B cell (primary cell): ENCODE results near the gene INF2. TPM values are rescaled to one million over a fixed set of nuclear protein-coding genes. Genes with fewer than 3 reads are reported as not detected.

Experiments used
- ATAC-seq: fragments of 200-7000 bp; cut with Tn5 transposase; one replicate; pipeline ENCODE4 v1.10.0; 2021; ENCODE audit warnings: low read depth, mild to moderate bottlenecking, moderate number of reproducible peaks, moderate library complexity
- CTCF ChIA-PET: fragments of 350-600 bp; sonication (Branson Sonifier 250); formaldehyde crosslinking; loops from one replicate; lab custom pipeline; 2021; ENCODE audit warnings: antibody characterized with exemption, inconsistent platforms; lab: Charles Lee
- POLR2A ChIA-PET: fragments of 350-600 bp; sonication (Branson Sonifier 250); formaldehyde crosslinking; loops from one replicate; lab custom pipeline; 2021; ENCODE audit warnings: antibody characterized with exemption; lab: Charles Lee
- DNase-seq: peaks from one replicate; pipeline ENCODE4 v3.0.0; 2013
- H2AFZ ChIP-seq: 2 replicates; pipeline ENCODE4 v1.6.1; 2012; ENCODE audit warnings: mild to moderate bottlenecking, low read depth, low read length; ENCODE audit not compliant: insufficient read depth, poor library complexity, severe bottlenecking
- H3K27ac ChIP-seq, 2 donors: 1 replicate in 1 of 2; 2 replicates in 1 of 2; pipeline ENCODE4 v1.5.1; 2012 to 2013; ENCODE audit warnings: low read length in 2 of 2, mild to moderate bottlenecking in 2 of 2, moderate library complexity in 1 of 2
- H3K27me3 ChIP-seq, 4 experiments: fragments of 200-600 bp in 1 of 4; sonication (generic) in 1 of 4; replicated peaks in 1 of 4; 1 replicate in 2 of 4; 2 replicates in 2 of 4; pipeline versions ENCODE4 v1.6.1 to v1.7.0; 2013 to 2016; ENCODE audit warnings: low read length in 3 of 4, mild to moderate bottlenecking in 2 of 4, mixed read lengths in 1 of 4, moderate library complexity in 1 of 4; ENCODE audit not compliant: insufficient read depth in 4 of 4, control insufficient read depth in 3 of 4; ENCODE audit errors: control extremely low read depth in 1 of 4
- H3K36me3 ChIP-seq, 2 experiments: replicated peaks in 1 of 2; 1 replicate in 1 of 2; 2 replicates in 1 of 2; pipeline versions ENCODE4 v1.6.1 to v1.7.1; 2013; ENCODE audit warnings: low read length in 1 of 2; ENCODE audit not compliant: insufficient read depth in 2 of 2, control insufficient read depth in 1 of 2; ENCODE audit errors: control extremely low read depth in 1 of 2, extremely low read depth in 1 of 2
- H3K4me1 ChIP-seq, 2 donors: fragments of 200-600 bp in 1 of 2; sonication (generic) in 1 of 2; 1 replicate in 1 of 2; 2 replicates in 1 of 2; pipeline versions ENCODE4 v1.5.1 to v1.6.1; 2013 to 2017; ENCODE audit warnings: low read length in 2 of 2; ENCODE audit not compliant: control insufficient read depth in 2 of 2, insufficient read depth in 2 of 2
- H3K4me2 ChIP-seq: replicated peaks from 2 replicates; pipeline ENCODE3; 2012; ENCODE audit warnings: mild to moderate bottlenecking, low read depth, low read length; ENCODE audit not compliant: poor library complexity, severe bottlenecking
- H3K4me3 ChIP-seq, 5 experiments: fragments of 200-600 bp in 1 of 5; sonication (generic) in 1 of 5; 1 replicate in 3 of 5; 2 replicates in 2 of 5; pipeline versions ENCODE4 v1.5.1 to v1.7.0; 2011 to 2016; ENCODE audit warnings: low read length in 4 of 5, mild to moderate bottlenecking in 4 of 5, low read depth in 2 of 5, control low read depth in 1 of 5, moderate library complexity in 1 of 5; ENCODE audit not compliant: insufficient read depth in 1 of 5; ENCODE audit errors: control extremely low read depth in 1 of 5, extremely low read depth in 1 of 5
- H3K79me2 ChIP-seq: fragments of 200-600 bp; sonication (generic); one replicate; pipeline ENCODE4 v1.6.0; 2016; ENCODE audit warnings: low read length; ENCODE audit not compliant: control insufficient read depth, insufficient read depth
- H3K9ac ChIP-seq: fragments of 200-600 bp; sonication (generic); 2 replicates; pipeline ENCODE4 v1.6.1; 2017; ENCODE audit warnings: mild to moderate bottlenecking, low read length, moderate library complexity
- H3K9me3 ChIP-seq, 3 donors: one replicate each; pipeline versions ENCODE4 v1.6.1 to v1.7.1; 2013; ENCODE audit warnings: low read length in 2 of 3; ENCODE audit not compliant: control insufficient read depth in 2 of 3, insufficient read depth in 1 of 3; ENCODE audit errors: control extremely low read depth in 1 of 3
- H4K20me1 ChIP-seq: 2 replicates; pipeline ENCODE4 v1.6.0; 2012; ENCODE audit warnings: mild to moderate bottlenecking, low read length; ENCODE audit not compliant: insufficient read depth, control insufficient read depth, poor library complexity, severe bottlenecking
- H3K27ac Mint-ChIP-seq: one replicate; pipeline ENCODE4 v1.8.0; 2021; ENCODE audit warnings: mixed read lengths
- H3K27me3 Mint-ChIP-seq: one replicate; pipeline ENCODE4 v1.8.0; 2021; ENCODE audit warnings: mixed read lengths
- H3K4me1 Mint-ChIP-seq: one replicate; pipeline ENCODE4 v1.8.0; 2021; ENCODE audit warnings: mixed read lengths
- H3K4me3 Mint-ChIP-seq: one replicate; pipeline ENCODE4 v1.8.0; 2021; ENCODE audit warnings: mixed read lengths
- H3K9me3 Mint-ChIP-seq: one replicate; pipeline ENCODE4 v1.8.0; 2022; ENCODE audit warnings: mixed read lengths; ENCODE audit not compliant: insufficient read depth
- EZH2 ChIP-seq: IDR thresholded peaks from 2 replicates; pipeline ENCODE4 v1.6.1; 2012; ENCODE audit warnings: borderline replicate concordance, low read depth, mild to moderate bottlenecking, moderate library complexity, low read length; ENCODE audit not compliant: insufficient read depth, poor library complexity, severe bottlenecking
- WGBS: methylation state at CpG from one replicate; pipeline ENCODE4 v1.1.5; 2013; ENCODE audit warnings: missing lambda C conversion rate; ENCODE audit not compliant: insufficient coverage; 5-methylcytosine and 5-hydroxymethylcytosine counted together
- intact Hi-C: fragments of 100-400 bp; cut with micrococcal nuclease; formaldehyde crosslinking; loops from one replicate; pipeline ENCODE4 v1.10.0; 2022
- polyA plus RNA-seq: library from polyadenylated mRNA; depleted of rRNA; stranded (reverse); fragments of >200 nt; gene quantifications from 2 replicates; pipeline ENCODE4 v1.2.3, GENCODE V29; 2012
- total RNA-seq, 2 donors: library from RNA; stranded (reverse); fragments of 120-200 nt in 1 of 2; gene quantifications; 1 replicate in 1 of 2; 2 replicates in 1 of 2; pipeline versions ENCODE4 v1.2.3 to v1.2.4, GENCODE V29; 2013 to 2022
- TF ChIP-seq, protein P1 (sequence below): fragments of 200-600 bp; IDR thresholded peaks from one replicate; pipeline ENCODE4 v1.8.0; 2022; ENCODE audit warnings: antibody characterized with exemption, mild to moderate bottlenecking

Gene INF2
- total and polyA plus RNA-seq, 2 donors (not counting 1 experiment from before 2014, with no cell fraction given), result 90.2 to 100 TPM

DNA sequence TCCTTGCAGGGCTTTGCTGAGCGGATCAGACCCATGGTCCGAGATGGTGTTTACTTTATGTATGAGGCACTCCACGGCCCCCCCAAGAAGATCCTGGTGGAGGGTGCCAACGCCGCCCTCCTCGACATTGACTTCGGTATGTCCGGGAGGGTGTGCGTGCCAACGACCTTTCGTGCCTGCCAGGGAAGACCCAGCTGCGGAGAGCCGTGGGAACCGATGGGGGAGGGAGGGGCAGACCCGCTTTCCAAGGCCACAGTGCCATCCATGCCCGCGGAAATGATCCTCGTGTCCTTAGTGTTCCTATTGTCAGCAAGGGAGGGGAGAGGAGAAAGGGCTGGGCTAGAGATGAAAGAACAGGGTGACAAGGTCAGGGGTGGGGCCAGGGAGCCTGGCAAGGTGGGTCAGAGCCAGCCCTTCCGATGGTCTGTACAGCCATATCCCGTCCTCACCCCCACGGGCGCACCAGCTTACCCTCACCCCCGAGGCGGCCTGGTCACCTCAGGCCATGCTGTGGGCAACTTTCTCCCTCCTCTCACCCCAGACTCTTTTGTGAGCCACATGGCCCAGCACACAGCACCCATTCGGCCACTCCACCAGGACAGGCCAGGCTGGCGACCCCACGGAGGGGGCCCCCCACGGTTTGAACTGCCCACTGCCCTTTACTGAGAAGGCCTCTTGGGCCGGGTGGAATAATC lies 51.8 kb downstream of the INF2 start:
- intact Hi-C loops, result no loop called here
- H3K4me1 Mint-ChIP-seq, result no peaks in the 10 kb centered on the region
- H3K9ac ChIP-seq, result no peak overlapping the region
- H3K79me2 ChIP-seq, result no peaks in the 10 kb centered on the region
- 89% methylated on average over 29 of the region's 29 CpGs for WGBS
- no peaks in the 10 kb centered on the region for H4K20me1 ChIP-seq
- H3K27ac Mint-ChIP-seq, result no peak overlapping the region
- ATAC-seq (no peak), DNase-seq (no peak)
- no peaks in the 10 kb centered on the region for H3K36me3 ChIP-seq
- no peak overlapping the region for H3K4me3 ChIP-seq
- H3K27ac ChIP-seq, result no peak overlapping the region
- H3K9me3 ChIP-seq, result no peaks in the 10 kb centered on the region
- no peaks in the 10 kb centered on the region for H3K27me3 Mint-ChIP-seq
- CTCF ChIA-PET, result no interaction called here
- no peaks in the 10 kb centered on the region for H3K9me3 Mint-ChIP-seq
- no peaks in the 10 kb centered on the region for H3K27me3 ChIP-seq
- POLR2A ChIA-PET, result no interaction called here
- H3K4me3 Mint-ChIP-seq, result no peak overlapping the region
- no peak overlapping the region for H2AFZ ChIP-seq
- H3K4me2 ChIP-seq, result no peak overlapping the region
- TF ChIP-seq, protein P1, sequence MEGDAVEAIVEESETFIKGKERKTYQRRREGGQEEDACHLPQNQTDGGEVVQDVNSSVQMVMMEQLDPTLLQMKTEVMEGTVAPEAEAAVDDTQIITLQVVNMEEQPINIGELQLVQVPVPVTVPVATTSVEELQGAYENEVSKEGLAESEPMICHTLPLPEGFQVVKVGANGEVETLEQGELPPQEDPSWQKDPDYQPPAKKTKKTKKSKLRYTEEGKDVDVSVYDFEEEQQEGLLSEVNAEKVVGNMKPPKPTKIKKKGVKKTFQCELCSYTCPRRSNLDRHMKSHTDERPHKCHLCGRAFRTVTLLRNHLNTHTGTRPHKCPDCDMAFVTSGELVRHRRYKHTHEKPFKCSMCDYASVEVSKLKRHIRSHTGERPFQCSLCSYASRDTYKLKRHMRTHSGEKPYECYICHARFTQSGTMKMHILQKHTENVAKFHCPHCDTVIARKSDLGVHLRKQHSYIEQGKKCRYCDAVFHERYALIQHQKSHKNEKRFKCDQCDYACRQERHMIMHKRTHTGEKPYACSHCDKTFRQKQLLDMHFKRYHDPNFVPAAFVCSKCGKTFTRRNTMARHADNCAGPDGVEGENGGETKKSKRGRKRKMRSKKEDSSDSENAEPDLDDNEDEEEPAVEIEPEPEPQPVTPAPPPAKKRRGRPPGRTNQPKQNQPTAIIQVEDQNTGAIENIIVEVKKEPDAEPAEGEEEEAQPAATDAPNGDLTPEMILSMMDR, result no peak
- no peak for TF ChIP-seq EZH2
- H3K4me1 ChIP-seq, result no peaks in the 10 kb centered on the region

DNA sequence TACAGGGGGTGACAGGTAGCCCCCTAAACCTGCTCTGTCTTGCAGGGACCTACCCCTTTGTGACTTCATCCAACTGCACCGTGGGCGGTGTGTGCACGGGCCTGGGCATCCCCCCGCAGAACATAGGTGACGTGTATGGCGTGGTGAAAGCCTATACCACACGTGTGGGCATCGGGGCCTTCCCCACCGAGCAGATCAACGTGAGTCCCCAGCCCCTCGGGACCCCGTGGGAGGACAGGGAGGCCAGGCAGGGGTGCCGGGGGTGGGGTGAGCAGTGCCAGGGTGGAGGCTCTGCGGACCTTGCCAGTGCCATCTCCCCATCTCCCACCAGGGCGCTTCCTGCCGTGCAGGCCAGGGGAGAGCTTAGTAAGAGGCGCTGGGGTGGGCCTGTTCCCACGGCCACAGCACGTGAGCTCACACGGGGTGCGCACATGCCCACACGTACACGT lies 52.4 kb downstream of the INF2 start:
- whole genome bisulfite sequencing, result 73% methylated on average over 23 of the region's 23 CpGs
- no peaks in the 10 kb centered on the region for H3K27me3 Mint-ChIP-seq
- H3K4me3 Mint-ChIP-seq, result no peak overlapping the region
- Histone ChIP-seq H3K36me3 (no peaks in the 10 kb centered on the region), H3K4me3 (no peak overlapping the region), H3K27ac (no peak overlapping the region), H3K4me1 (no peaks in the 10 kb centered on the region), H3K9me3 (no peaks in the 10 kb centered on the region), H3K4me2 (no peak overlapping the region), H4K20me1 (no peaks in the 10 kb centered on the region), H3K79me2 (no peaks in the 10 kb centered on the region), H3K9ac (no peak overlapping the region), H3K27me3 (no peaks in the 10 kb centered on the region), H2AFZ (no peak overlapping the region)
- ChIA-PET POLR2A (no interaction called here), CTCF (no interaction called here)
- TF ChIP-seq, protein P1, result no peak
- TF ChIP-seq EZH2, result no peak
- ATAC-seq (no peak), DNase-seq (no peak)
- H3K9me3 Mint-ChIP-seq, result no peaks in the 10 kb centered on the region
- H3K4me1 Mint-ChIP-seq, result no peaks in the 10 kb centered on the region
- no peak overlapping the region for H3K27ac Mint-ChIP-seq
- intact Hi-C loops, result no loop called here
